Pancreas (tissue), 10 donors: Measurements from ENCODE around the gene RACK1. TPM values are rescaled to one million over a fixed set of nuclear protein-coding genes. Genes with fewer than 3 reads are reported as not detected.

Source experiments
- ATAC-seq, 4 donors: fragments of 200-7000 bp; cut with Tn5 transposase; one replicate each; pipeline versions ENCODE4 v1.8.0 to v1.9.1; 2020; ENCODE audit warnings: mild to moderate bottlenecking in 4 of 4, moderate library complexity in 4 of 4
- DNase-seq, 6 donors: peaks; one replicate each; pipeline ENCODE4 v3.0.0-alpha.2; 2020
- FAIRE-seq: peaks from 2 replicates; lab custom pipeline; 2012; peaks lifted over from hg19 to GRCh38; lab: Jason Lieb, UNC
- H3K27ac ChIP-seq, 4 donors: fragments of 200-600 bp; sonication (generic); 1 replicate in 3 of 4; 2 replicates in 1 of 4; pipeline versions ENCODE4 v1.5.0 to v1.8.0; 2020
- H3K27me3 ChIP-seq, 4 donors: fragments of 200-600 bp; one replicate each; pipeline ENCODE4 v1.8.0; 2021
- H3K36me3 ChIP-seq, 3 donors: fragments of 200-600 bp; sonication (generic) in 1 of 3; one replicate each; pipeline versions ENCODE4 v1.5.0 to v1.8.0; 2020 to 2021
- H3K4me1 ChIP-seq, 3 donors: fragments of 200-600 bp; one replicate each; pipeline ENCODE4 v1.8.0; 2021
- H3K4me3 ChIP-seq, 4 donors: fragments of 200-600 bp; sonication (generic) in 2 of 4; one replicate each; pipeline versions ENCODE4 v1.5.0 to v1.8.0; 2020 to 2021
- H3K9me3 ChIP-seq, 4 donors: fragments of 200-600 bp; one replicate each; pipeline ENCODE4 v1.8.0; 2021
- WGBS, 2 donors: extraction: QIAGEN DNeasy Blood & Tissue Kit; methylation state at CpG; one replicate each; pipeline ENCODE4 v1.1.7; 2013; 5-methylcytosine and 5-hydroxymethylcytosine counted together
- intact Hi-C, 3 donors: fragments of 100-400 bp; cut with DNase I; formaldehyde crosslinking; loops; one replicate each; pipeline versions ENCODE4 v1.11.1 to v1.14.2; 2022
- polyA plus RNA-seq, 2 donors: library from polyadenylated mRNA; stranded (reverse); fragments of 200-250 nt; gene quantifications; one replicate each; pipeline ENCODE4 v1.2.3, GENCODE V29; 2013
- total RNA-seq, 6 donors: library from RNA; stranded (reverse); fragmentation: NEBNext Ultra II Directional in 4 of 6; extraction: Animal tissue kit (Norgen Biotek cat#: 25700) in 4 of 6; gene quantifications; one replicate each; pipeline versions ENCODE4 v1.2.1 to v1.2.4, GENCODE V29; 2021 to 2023
- TF ChIP-seq, protein P1 (sequence below), 4 donors: fragments of 200-600 bp; sonication (generic) in 3 of 4; IDR thresholded peaks; one replicate each; pipeline versions ENCODE4 v1.5.0 to v1.8.0; 2021; ENCODE audit warnings: antibody characterized with exemption in 4 of 4
- donor health status: healthy with polysubstance abuse.
- donor health status: DM: no; HTN: no; CAD: no; lungs with moderate emphysema.
- donor health status: DM: no; HTN: no; CAD: no.
- donor health status: control.
- donor health status: control.
- donor health status: Bipolar disorder and iron deficiency.
- donor health status: DM: yes; HTN: yes; CAD: no.
- donor health status: DM: no; HTN: no; CAD: no.
- donor health status: DM: no; HTN: no; CAD: no.
- donor health status: DM: yes; HTN: yes; CAD: no.

RACK1 gene
- total and polyA plus RNA-seq, 8 donors = 974 to 1,629 (median 1,233) TPM

GRCh38 chr5:181243018-181243563 lies 615 bp downstream of the RACK1 start:
- Histone ChIP-seq H3K4me1 (peaks cover 20 to 32% (median 29%) of the 10 kb centered on the region in 3 donors), H3K27me3 (no peaks in the 10 kb centered on the region), H3K4me3 (peak overlapping the region; percentile 61 to 87 (median 78)), H3K9me3 (no peaks in the 10 kb centered on the region), H3K36me3 (peaks cover 6 to 40% (median 38%) of the 10 kb centered on the region in 3 donors), H3K27ac (peak overlapping the region; percentile 69 to 98 (median 88))
- TF ChIP-seq, protein P1, sequence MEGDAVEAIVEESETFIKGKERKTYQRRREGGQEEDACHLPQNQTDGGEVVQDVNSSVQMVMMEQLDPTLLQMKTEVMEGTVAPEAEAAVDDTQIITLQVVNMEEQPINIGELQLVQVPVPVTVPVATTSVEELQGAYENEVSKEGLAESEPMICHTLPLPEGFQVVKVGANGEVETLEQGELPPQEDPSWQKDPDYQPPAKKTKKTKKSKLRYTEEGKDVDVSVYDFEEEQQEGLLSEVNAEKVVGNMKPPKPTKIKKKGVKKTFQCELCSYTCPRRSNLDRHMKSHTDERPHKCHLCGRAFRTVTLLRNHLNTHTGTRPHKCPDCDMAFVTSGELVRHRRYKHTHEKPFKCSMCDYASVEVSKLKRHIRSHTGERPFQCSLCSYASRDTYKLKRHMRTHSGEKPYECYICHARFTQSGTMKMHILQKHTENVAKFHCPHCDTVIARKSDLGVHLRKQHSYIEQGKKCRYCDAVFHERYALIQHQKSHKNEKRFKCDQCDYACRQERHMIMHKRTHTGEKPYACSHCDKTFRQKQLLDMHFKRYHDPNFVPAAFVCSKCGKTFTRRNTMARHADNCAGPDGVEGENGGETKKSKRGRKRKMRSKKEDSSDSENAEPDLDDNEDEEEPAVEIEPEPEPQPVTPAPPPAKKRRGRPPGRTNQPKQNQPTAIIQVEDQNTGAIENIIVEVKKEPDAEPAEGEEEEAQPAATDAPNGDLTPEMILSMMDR (IDR thresholded peaks at IDR 0.05) = no peak
- ATAC-seq (peak; percentile 1 to 3 (median 2)), DNase-seq (no peak), FAIRE-seq (no peak)
- intact Hi-C loops = no loop called here
- 1% methylated on average over 25 of the region's 25 CpGs for WGBS, 2 donors

- H3K36me3 ChIP-seq = peaks cover 6 to 50% (median 49%) of the 10 kb centered on the region in 3 donors
- WGBS, 2 donors = 25 to 28% methylated on average over 6 of the region's 6 CpGs
- peak overlapping the region in 3 of 4 donors; percentile 72 to 87 (median 83) for H3K4me3 ChIP-seq
- peaks cover 16 to 28% (median 28%) of the 10 kb centered on the region in 3 donors for H3K4me1 ChIP-seq
- TF ChIP-seq, protein P1 (IDR thresholded peaks at IDR 0.05) = no peak
- H3K27ac ChIP-seq = no peak overlapping the region
- intact Hi-C loops = no loop called here
- no peak for FAIRE-seq
- H3K27me3 ChIP-seq = no peaks in the 10 kb centered on the region
- no peak for DNase-seq
- ATAC-seq = no peak
- H3K9me3 ChIP-seq = no peaks in the 10 kb centered on the region
Measured at GRCh38 chr5:181242031-181242451, 1.7 kb downstream of the RACK1 start.

GRCh38 chr5:181241393-181241975 lies 2.2 kb downstream of the RACK1 start:
- Histone ChIP-seq H3K27ac (no peak overlapping the region), H3K36me3 (peaks cover 6 to 55% (median 54%) of the 10 kb centered on the region in 3 donors)

GRCh38 chr5:181239062-181239663 lies 4.5 kb downstream of the RACK1 start:
- TF ChIP-seq, protein P1 (IDR thresholded peaks at IDR 0.05) = no peak
- WGBS, 2 donors = 89 to 94% methylated on average over 9 of the region's 9 CpGs
- H3K4me1 ChIP-seq = peaks cover 11 to 14% (median 13%) of the 10 kb centered on the region in 3 donors
- H3K4me3 ChIP-seq = no peak overlapping the region
- peaks cover 6 to 73% (median 61%) of the 10 kb centered on the region in 3 donors for H3K36me3 ChIP-seq
- ATAC-seq = no peak
- no peaks in the 10 kb centered on the region for H3K9me3 ChIP-seq
- FAIRE-seq = no peak
- H3K27ac ChIP-seq = no peak overlapping the region
- H3K27me3 ChIP-seq = no peaks in the 10 kb centered on the region
- DNase-seq = no peak
- intact Hi-C loops = no loop called here

More at GRCh38 chr5:181241393-181241975, 2.2 kb downstream of the RACK1 start:
- peak overlapping the region in 1 of 4 donors; percentile 83 for H3K4me3 ChIP-seq
- FAIRE-seq (no peak), ATAC-seq (no peak), DNase-seq (no peak)
- H3K4me1 ChIP-seq = peaks cover 16 to 28% (median 28%) of the 10 kb centered on the region in 3 donors
- H3K9me3 ChIP-seq = no peaks in the 10 kb centered on the region
- H3K27me3 ChIP-seq = no peaks in the 10 kb centered on the region
- TF ChIP-seq, protein P1 (IDR thresholded peaks at IDR 0.05) = no peak
- intact Hi-C loops = no loop called here
- 35 to 36% methylated on average over 5 to 6 of the region's 6 CpGs for WGBS, 2 donors
